Uterus (tissue), 2 donors: Measurements from ENCODE around the gene MID1.

Source experiments
- CTCF ChIP-seq, 4 experiments: fragments of 200-600 bp in 2 of 4; fragments of 450-650 bp in 2 of 4; sonication (generic) in 2 of 4; IDR thresholded peaks; one replicate each; pipeline ENCODE4 v1.5.1; 2016 to 2019; ENCODE audit warnings: antibody characterized with exemption in 4 of 4, mild to moderate bottlenecking in 2 of 4, moderate library complexity in 1 of 4
- POLR2A ChIP-seq, 2 donors: fragments of 450-650 bp; IDR thresholded peaks; one replicate each; pipeline ENCODE4 v1.6.1; 2016; ENCODE audit warnings: antibody characterized with exemption in 2 of 2, mild to moderate bottlenecking in 1 of 2, moderate library complexity in 1 of 2

- TF ChIP-seq CTCF (IDR thresholded peaks at IDR 0.05) = no peak
- TF ChIP-seq POLR2A (IDR thresholded peaks at IDR 0.05) = no peak
Measured at GRCh38 chrX:10602646-10603045, 17.7 kb downstream of the MID1 start.
